NCI-H460 (cell line): ENCODE measurements around the gene EHD4. TPM values are rescaled to one million over a fixed set of nuclear protein-coding genes. Genes with fewer than 3 reads are reported as not detected.

Experiments used
- DNase-seq: peaks from one replicate; pipeline ENCODE4 v3.0.0-alpha.2; 2016; ENCODE audit warnings: low read depth; ENCODE audit errors: extremely low read depth
- total RNA-seq: library from RNA; depleted of rRNA; stranded (reverse); fragments of >200 nt; shearing (Covaris generic); gene quantifications from 2 replicates; pipeline ENCODE4 v1.2.3, GENCODE V29; 2014

The EHD4 gene
- total RNA-seq, 1 experiment from 2014 or later = 7.4 TPM

DNA sequence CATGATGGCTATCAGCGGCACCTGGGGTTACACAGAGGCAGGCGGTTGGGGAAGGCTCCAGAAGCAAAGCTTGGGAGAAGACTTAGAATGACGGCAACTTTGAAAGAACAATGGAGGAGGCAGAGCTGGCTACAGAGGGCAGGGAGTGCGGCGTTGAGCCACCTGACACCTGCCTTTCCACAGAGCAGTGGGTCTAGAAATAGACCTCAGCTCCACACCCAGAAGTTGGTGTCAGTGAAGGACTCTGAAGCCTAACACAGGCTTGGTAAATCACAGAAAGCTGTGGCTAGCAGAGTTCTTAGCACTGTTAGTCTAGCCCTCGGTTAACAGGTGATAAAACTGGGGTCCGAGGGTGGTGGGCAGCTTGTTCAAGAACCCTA is 23.1 kb upstream of the EHD4 start:
- no peak for DNase-seq

DNA sequence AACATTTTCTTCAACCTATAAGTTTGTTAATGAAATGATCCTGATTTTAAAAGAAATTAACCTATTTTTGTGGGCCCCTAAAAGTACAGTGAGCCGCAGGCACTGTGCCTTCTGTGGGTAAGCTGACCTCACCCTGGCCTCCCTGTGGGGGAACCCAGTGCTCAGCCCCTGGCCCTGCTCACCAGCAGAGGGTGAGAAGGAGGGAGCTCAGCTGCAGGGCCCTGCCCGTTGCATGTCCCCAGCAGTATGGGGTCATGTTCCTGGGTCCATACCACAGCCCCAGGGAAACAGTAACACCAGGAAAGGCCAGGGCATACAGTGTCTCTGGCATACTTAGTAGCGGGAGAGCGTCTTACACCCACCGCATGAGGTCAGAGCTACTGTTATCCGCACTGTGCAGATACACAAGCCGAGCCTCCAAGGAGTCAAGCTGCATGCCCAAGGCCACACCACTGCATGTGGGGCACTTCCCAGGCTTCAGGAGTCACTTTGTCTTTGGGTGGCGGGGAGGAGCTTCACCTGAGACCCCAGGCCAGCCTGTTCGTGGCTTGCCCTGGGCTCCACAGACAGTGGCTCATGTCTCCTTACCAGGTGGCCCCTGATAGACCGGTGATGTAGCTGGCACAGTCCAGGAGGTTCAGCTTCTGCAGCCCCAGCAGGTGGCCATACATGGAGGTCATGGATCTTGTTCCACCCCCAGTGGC is 22.6 kb upstream of the EHD4 start:
- no peak for DNase-seq

DNA sequence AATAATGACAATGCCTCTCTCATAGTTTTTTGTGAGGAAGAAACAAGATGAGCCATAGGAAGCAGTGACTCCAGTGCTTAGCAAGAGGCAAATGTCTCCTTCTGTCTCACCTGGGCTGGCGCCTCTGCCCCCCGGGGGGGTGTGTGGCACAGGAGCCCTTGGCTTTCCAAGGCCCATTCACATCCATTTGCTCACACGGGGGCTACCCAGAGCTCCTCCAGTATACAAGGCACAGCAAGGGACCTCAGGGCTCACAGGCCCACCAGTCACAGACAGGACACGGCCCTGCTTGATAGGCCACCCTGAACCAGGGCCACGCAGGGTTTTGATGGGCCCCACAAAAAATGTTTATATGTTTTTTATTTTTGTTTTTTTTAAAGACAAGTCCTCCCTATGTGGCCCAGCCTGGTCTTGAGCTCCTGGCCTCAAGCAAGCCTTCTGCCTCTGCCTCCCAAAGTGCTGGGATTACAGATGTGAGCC is 21.9 kb upstream of the EHD4 start:
- no peak for DNase-seq

DNA sequence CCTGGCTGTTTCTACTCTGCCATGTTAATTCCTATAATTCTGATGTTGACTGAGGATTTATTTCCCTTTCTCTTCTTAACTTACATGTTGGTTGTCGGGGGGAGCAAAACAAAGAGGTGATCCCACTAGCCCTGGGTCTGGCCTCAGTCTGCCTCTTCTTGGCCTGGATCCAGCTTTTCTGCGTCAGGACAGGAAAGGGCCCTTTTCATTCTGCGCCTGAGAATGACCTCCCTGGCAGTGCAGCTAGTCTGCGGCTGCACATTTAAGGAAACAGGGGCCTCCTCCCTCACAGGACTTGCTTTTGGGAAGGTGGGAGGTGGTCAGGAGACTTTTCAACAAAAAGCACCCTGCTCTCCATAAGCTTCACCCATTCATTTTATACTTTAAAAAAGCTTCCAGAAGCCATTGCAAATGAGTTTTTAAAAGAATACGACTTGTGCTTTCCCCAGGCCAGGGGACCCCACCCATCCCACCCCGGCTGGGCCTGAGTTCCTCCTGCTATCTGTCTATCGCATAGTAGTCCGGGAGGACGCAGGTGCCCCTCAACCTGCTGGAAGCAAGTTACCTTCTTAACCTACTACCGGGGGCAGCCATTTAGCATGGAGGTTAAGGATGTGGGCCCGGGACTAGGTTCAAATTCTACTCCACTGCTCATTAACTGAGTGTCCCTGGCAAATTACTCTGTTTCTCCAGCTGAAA is 21.3 kb upstream of the EHD4 start:
- DNase-seq = no peak

DNA sequence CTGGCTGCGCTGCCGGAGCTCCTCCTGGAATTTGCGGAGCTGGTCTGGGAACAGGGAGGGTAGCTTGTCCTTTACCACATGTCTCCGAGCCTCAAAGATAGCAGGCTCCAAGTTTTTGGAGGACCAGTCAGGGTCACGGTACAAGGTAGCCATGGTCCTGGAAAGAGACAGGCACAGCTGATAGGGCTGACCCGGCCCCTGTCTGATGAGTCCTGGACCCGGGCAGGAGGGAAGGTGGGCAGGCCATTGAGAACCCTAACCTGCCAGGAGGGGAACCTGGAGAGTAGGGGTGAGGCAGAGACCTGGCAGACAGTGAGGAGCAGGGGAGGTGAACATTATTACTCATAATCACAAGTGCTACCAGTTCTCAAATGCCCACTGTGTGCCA is 20.4 kb upstream of the EHD4 start:
- no peak for DNase-seq

DNA sequence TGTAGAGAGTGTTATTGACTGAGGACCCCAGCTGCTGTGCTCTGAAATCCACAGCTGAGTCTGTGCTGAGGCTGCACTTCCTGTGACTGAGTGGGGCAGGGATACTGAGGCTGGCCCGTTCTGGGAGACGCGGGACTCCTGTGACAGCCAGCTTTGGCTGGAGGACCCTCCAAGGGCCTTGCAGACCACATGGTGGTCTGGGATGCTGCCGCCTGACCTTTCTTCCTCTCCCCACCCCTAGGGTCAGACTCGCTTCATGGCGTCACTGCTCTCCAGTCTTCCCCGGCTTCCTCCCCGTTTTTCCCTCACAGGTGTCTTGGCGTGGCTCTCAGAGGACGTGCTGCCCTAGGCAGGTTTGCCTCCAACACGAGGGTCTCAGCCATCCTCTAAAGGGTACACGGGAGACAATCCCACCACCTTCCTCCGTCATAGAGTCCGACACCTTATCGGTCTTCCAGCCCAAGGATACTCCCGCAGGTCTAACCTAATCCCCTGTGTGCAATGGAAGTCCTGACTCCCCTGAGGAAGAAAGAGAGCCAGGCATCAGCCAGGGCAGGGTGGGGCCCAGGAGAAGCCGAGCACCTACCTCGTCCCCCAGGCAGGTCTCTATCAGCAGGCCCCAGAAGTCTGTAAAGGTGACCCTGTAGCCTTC is 19.9 kb upstream of the EHD4 start:
- DNase-seq = no peak

DNA sequence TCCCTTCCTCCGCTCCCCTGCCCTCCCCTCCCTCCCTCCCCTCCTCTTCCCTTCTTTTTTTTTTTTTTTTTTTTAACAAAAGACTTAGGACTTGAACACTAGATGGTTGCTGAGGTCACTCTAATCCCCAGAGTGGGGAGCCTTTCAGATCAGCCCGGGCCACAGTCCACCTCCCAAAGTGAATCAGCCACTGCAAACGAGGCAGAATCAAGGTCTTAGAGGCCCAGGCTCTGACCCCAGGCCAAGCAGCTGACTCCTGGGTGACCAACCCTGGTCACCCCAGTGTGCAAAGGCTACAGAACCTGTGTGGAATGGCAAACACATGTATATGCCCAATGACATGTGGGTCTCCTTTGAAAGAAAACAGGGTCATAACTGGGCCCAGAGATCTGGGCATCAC is 18.3 kb upstream of the EHD4 start:
- DNase-seq = no peak

DNA sequence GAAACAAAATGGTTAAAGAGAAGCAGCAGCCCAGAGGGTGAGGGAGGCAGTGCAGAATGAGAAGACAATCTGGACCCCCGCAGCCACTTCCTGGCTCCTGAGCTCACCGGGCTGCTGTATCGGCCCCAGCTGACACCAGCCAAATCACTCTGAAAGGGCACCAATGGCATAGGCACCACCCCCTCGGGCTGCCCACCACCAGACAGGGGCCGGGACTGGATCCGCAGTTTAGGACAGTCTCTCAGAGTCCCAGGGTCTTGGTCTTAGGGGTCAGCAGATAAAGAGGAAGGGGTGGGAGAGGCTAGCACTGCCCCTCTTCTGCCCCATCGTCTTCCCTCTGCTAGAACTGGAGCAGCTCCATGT is 17.9 kb upstream of the EHD4 start:
- DNase-seq = no peak

DNA sequence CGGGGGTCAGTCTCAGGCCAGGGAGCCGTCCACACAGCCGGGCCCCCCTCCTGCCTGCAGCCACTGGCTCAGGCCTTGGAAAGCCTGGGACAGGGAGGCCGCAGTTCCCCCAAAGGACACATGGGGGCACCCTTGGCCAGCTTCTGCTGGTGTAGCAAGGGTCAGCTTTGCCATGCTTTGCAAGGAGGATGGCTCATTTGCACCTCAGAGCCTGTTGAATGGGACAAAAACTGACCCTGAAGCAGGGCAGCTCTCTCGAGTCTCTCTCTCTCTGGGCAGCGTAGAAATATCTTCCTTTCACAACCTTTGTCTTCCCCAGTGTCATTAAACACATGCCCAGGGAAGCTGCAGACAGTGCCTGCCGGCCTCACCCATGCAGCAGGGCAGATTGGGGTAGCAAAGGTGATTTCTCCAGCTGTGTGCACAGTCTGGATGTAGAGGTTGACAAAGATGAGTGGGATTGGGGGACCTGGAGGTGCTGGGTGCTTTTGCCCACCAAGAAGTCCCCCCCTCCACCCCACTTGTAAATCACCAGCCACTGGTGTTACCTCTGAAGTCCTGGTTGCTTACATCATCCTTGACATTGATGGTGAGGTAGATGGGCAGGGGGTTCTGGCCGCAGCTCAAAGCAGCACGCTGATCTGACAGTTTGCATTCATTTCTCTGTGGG is 17.4 kb upstream of the EHD4 start:
- peak; percentile 67 for DNase-seq

DNA sequence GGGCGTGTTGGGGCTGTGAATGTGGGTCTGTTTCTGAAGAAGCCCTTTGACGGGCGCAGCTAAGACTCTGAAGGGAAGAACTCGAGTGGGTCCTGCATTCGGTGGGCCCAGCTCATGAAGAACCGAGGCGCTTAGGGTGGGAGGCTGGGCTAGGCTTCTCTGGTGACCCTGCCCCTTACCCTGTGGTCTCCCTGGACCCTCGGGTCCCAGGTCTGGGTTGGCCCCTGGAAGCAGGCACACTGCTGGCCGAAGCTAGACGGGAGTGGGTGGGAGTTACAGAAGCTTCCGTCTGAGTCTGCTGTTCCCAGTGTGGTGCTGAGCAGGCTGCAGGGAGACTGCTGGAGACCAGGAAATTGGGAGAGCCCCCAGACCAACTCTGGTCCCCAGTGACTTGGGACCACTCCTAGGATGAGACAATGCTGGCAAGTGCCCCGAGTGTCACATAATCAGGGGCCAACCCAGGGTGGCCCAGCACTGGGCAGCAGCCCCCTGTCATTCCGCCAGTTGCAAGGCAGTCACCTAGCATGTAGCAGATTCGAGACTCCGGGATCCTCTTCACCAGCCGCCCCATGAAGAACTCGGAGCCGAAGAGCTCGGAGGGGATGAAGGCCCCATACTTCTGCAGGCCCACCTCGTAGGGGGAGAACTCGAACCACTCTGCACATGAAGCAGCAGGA is 16.7 kb upstream of the EHD4 start:
- DNase-seq = no peak

DNA sequence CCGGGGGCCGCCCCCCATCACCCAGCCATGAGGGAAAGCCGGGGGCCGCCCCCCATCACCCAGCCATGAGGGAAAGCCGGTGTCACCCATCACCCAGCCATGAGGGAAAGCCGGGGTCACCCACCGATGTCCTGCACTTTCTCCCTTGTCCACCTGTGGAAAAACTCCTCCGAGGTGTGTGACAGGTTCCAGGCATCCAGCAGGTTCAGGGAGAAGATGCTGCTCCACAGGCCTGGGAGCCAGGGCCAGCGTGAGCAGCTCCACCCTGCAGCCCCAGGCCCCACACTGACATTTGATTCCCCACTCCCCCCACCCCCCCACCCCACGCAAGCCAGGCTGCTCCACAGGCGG is 15.5 kb upstream of the EHD4 start:
- DNase-seq = no peak

DNA sequence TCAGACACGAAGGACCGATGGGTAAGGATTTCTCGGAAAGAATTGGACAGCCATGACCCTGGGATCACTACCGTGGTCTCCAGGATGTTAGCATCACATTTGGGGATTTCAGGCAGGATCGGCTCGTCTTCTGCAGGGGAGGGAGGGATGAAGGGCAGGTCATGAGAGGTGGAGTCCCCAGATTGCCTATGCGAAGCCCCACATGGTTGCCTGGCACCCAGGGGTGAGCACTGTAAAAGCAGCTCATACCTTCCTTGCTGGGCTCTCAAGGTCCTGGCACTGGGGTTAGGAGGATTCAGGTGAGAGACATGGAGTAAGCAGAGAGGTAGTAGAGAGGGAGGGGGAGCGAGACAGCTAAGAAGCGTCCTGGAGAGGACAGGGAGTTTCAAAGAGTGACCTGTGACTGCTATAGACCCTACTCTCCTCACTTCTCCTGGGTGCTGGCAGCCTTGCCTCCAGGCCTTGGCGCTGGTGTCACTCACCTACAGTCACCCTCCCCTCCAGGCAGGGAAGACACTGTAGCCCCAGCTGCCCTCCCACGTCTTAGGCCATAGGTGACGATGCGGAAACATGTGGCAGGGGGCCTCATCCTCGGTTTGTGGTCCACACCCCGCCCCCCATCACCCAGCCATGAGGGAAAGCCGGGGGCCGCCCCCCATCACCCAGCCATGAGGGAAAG is 15.0 kb upstream of the EHD4 start:
- DNase-seq = no peak

DNA sequence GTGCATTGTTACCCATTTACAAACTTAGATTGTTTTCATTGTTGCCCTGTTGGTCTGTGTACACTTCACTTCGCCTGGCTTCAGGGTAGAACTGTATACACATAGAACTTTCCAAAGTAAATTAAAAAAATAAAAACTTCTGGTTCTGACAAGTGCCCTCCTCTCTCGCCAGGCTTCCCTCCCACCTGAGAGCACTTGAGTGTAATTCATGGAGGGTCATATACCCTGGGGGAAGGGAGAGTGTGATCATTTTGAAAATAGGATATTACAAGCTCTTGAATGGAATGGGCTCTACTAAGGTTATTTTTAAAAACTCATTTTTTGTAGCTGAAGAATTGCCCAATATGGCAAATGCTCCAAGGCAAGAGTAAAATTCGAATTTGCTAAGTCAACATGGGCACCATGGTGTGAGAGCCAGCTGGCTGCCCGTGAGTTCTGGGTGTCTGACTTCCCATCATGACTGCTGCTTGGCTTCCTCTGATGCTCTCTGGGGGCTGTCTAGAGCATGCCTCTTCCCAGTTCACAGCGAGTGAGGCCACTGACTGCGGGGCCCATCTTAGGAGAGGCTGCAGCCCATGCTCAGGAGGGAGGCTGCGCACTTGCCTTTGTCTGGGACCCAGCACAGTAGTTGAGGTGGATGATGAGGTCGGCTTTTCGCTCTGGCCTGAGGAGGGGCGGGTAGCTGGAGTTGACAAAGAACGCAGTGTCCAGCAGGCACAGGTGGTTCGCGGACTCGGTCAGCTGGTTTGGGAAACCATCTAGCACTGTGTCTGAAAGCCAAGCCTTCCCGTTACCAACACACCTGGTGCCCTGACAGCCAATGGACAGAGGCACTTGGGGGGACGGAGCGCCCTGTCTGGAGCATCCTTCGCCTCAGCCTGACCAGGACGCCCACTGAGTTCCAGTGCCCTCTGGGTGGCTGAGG is 13.1 kb upstream of the EHD4 start:
- DNase-seq = no peak

DNA sequence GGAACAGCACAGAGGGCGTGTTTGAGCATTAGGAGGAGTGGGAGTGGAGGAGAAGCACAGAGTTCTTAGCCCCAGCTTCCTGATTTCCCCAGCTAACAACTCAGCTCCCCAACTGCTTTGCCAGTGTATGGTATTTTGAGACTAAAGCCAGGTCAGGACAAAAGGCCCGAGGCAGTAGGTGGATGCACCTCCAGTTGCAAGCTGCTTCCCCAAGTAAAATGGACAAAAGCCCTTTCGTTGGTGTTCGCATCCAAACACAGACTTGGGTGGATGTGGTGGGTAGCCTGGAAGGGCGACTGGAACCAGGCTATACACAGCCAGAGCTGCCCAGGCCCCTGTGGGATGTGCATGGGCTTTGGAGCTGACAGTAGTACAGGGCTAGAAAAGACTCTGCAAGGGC is 12.3 kb upstream of the EHD4 start:
- no peak for DNase-seq

DNA sequence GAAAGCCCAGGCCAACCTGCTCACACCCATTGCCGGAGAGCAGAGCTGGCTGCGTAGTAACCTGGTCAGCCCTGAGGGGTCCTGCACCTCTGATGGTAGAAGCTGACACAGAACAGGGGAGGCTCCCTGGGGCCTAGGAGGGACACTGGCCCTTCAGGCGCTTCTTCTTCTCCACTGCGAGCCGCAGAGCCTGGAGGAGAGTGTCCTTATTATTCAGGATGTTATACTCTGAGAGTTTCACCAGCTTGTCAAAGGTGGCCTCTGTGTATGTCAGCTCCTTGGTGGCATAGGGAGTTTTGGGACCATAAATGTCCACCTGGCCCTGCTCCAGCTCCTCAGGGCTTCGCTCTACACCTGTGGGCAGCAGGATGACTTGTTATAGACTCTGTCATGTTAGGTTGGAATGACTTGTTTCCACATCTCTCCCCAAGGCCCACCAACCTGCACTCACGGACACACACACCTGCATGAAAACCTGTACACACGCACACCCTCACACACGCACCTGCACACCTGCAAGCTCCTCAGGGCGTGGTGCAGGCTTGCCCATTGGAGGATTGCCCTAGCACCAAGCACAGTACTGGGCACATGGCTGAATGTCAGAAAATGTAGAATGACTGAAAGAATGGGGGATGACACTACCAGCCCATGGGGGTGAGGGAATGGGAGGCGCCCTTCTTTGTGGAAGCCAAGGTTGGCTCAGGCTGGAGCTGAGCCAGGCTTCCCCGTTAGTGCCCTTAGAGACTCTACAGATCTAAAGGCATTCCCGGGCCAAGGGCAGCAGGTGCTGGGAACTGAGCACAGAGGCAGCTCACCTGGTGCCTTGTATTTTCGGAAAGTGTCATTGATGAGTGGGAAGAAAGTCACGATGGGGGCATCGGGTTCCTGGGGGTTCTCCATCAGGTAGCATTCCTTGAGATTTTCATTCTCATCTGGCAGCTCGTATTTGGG is 11.5 kb upstream of the EHD4 start:
- DNase-seq = no peak

DNA sequence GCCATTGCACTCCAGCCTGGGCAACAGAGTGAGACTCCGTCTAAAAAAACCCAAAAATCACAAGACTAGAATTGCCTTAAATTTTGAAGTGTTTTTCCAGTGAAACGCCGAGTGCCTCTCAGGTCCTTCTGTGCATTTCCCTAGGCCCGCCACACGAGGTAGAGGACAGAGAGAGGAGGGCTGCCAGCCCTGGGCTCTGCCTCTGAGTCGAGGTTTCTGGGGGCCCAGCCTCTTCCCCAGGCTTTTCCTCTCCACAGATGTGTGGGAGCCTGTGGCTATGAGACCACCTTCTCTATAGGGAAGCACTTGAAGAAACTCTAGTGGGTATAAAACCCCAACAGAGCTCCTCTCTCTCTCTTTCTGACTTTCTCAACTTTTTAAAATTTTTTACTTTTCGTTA is 10.9 kb upstream of the EHD4 start:
- DNase-seq = no peak

DNA sequence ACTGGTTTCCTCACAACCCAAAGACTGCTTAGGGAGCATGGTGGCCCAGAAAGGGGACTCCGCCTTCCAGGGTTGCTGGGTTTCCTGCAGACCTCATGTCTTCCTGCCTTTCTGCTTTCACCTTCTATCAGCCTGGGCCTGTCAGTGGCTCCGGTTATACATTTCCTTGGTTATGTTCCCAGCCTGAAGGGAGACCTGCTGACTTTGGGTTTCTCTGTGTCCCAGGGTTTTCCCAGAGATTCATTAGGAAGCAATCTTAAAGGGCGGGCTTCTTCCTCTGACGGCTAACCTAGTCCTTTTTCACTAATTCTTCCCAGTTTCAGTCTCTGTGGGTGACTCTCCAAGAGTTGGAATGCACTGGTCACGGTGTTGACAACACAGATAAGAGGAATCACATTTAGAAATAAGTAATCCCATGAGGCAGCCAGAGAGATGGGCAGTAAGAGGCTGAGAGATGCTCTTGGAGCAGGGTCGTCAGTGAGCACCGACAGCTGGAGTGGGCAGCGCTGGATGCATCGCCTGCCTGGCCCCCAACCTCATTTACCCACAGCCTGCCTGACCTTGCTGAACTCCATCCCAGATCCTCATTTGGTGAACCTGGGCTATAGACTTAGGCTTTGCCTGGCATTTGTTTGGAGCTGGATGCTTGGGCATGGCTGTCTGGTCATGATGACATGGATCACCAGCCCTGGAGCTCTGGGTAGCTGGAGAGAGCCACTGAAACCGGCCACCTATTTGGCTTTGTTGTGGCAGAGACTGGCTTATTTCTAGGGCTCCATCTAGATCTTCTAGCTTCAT is 10.0 kb upstream of the EHD4 start:
- DNase-seq = no peak
